BLaER1 treated with 17β-estradiol and CSF1 and Interleukin-3, amounts not matched to agents 10 nM and 100 nM (cell line): Measurements from ENCODE around the gene DSTN.

Experiments
- H3K27ac ChIP-seq, 11 experiments: shearing (Covaris generic); formaldehyde crosslinking; 2 replicates each; pipeline ENCODE4 v1.8.1; 2022
- H3K27me3 ChIP-seq, 11 experiments: shearing (Covaris generic); formaldehyde crosslinking; 2 replicates each; pipeline ENCODE4 v1.8.1; 2022
- H3K36me3 ChIP-seq, 11 experiments: shearing (Covaris generic); formaldehyde crosslinking; 2 replicates each; pipeline ENCODE4 v1.8.1; 2022
- H3K4me1 ChIP-seq, 10 experiments: shearing (Covaris generic); formaldehyde crosslinking; 2 replicates each; pipeline ENCODE4 v1.8.1; 2022
- H3K4me2 ChIP-seq, 11 experiments: shearing (Covaris generic); formaldehyde crosslinking; 2 replicates each; pipeline ENCODE4 v1.8.1; 2022
- H3K4me3 ChIP-seq, 10 experiments: shearing (Covaris generic); formaldehyde crosslinking; 2 replicates each; pipeline ENCODE4 v1.8.1; 2022
- H3K9ac ChIP-seq, 11 experiments: shearing (Covaris generic); formaldehyde crosslinking; 2 replicates each; pipeline ENCODE4 v1.8.1; 2022
- H3K9me3 ChIP-seq, 11 experiments: shearing (Covaris generic); formaldehyde crosslinking; replicated peaks in 1 of 11; 2 replicates each; pipeline ENCODE4 v1.8.1; 2022
- H4K20me1 ChIP-seq, 11 experiments: shearing (Covaris generic); formaldehyde crosslinking; 2 replicates each; pipeline ENCODE4 v1.8.1; 2022
- Cebpa-rat ChIP-seq, 11 experiments: shearing (Covaris generic); IDR thresholded peaks; 2 replicates each; pipeline ENCODE4 v1.8.1; 2022

Gene DSTN

DNA sequence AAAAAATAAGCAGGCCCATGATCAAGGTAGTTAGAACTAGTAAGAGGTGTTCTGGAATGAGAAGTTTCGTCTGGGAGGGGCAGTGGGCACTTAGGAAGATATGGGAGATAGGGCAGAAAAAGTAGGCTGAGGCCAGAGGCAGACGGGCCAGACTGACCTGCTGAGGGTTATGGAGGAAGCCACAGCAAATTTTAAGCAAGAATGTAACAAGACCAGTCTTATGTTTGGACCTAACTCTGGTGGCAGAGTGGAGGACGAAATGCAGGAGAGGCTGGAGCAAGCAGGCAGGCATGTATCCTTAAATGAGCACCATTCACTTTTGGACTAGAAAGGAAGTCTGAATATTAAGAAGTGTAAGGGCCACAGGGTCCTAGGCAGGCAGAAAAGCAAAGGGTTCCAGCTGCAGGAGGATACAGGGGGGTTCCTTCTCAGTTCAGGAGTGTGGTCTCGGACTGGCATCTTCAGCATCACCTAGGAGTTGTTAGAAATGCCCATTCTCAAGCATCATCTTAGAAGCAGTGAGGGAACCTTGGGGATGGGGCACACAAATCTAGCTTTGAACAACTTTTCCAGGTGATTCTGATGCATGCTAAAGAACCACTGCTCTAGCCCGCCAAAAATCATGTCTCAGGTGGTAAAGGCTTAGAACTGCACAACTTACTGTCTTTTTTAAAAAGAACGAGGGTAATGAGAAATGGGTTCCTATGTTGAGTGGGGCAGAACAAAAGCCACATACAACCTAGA, 1.7 kb upstream of the DSTN start:
- H3K4me2 ChIP-seq: peak overlapping the region in 3 of 11 experiments; percentile 83 to 98 (median 90); a peak in 5 of 22 replicates
- peaks cover 0 to 8% (median 0%) of the 10 kb centered on the region in 11 experiments; a peak in 1 of 22 replicates for H3K9me3 ChIP-seq
- no peak overlapping the region for H3K27ac ChIP-seq
- H3K9ac ChIP-seq: no peak overlapping the region
- peaks cover 19 to 49% (median 45%) of the 10 kb centered on the region in 11 experiments for H3K27me3 ChIP-seq
- H4K20me1 ChIP-seq: peaks cover 0 to 28% (median 24%) of the 10 kb centered on the region in 11 experiments; a peak in 13 of 22 replicates
- peak overlapping the region in 3 of 10 experiments; percentile 84 to 87 (median 86); a peak in 3 of 20 replicates for H3K4me3 ChIP-seq
- H3K36me3 ChIP-seq: no peaks in the 10 kb centered on the region
- peaks cover 11 to 31% (median 25%) of the 10 kb centered on the region in 10 experiments for H3K4me1 ChIP-seq
- TF ChIP-seq Cebpa-rat (IDR thresholded peaks at IDR 0.05): no peak

DNA sequence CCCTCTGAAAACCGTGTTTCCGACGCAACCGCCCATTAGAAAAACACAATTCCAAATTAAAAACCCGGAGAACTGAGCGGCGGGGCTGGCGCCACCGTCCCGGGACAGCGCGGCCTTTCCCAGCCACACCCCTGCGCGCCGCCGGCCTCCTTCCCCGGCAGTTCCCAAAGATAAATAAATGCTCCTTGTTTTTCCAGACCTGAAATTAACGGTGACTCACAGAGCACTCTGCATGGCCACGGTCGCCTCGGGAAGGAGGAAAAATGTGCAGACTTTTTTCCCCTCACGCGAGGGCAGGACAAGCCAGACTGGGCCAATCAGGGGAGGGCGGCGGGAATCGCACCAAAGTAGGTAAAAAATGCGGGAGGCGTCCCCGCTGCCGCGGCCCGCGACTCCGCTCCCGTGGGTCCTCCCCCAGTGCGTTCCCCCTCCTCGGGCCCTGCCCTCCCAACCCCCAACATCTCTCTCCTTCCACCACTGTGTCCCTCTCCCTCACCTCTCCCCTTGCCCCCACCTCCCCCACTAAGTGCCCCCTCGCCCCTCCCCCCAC, 828 bp upstream of the DSTN start:
- TF ChIP-seq Cebpa-rat (IDR thresholded peaks at IDR 0.05): no peak
- peak overlapping the region; percentile 60 to 98 (median 90) for H3K4me2 ChIP-seq

DNA sequence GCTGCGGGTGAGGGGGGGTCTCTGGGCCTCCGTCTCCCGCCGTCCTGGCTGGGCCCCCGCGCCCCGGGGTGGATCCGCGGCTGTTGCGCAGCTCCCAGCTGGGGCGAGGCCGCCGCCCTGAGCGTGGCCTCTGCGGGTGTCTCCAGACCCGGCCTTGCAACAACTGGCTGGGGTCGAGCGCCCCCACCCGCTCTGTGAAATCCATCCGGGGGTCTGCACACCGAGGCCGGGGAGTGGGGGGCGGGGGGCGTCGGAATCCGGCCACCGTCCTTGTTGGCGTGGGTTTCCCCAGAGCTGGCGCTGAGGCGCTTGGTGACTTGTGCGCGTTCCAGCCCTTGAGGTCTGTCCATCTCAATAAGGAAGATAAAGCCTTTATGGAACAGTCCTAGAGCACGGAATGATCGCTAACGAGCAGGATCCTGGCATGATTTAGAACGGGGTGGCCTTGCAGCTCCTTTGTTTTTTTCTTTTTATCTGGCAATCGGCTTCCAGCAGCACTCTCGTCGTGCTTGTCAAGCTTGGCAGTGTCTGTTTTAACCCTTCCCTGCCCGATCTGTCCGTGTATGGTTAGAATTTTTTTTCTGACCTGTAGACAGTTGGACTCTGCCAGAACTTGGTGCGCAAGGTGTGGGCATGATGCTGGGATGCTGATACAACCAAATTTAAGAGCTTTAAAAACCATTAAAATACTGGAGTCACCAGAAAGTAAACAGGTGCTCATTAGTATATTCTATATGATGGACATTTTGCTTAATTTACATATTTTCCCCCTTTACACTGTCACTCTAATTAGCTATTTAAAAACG, 675 bp downstream of the DSTN start:
- peaks cover 19 to 49% (median 45%) of the 10 kb centered on the region in 11 experiments for H3K27me3 ChIP-seq
- no peak for TF ChIP-seq Cebpa-rat (IDR thresholded peaks at IDR 0.05)
- H3K4me3 ChIP-seq: peak overlapping the region; percentile 83 to 99 (median 88)
- no peaks in the 10 kb centered on the region for H3K36me3 ChIP-seq
- H4K20me1 ChIP-seq: peaks cover 0 to 49% (median 33%) of the 10 kb centered on the region in 11 experiments; a peak in 14 of 22 replicates
- H3K27ac ChIP-seq: peak overlapping the region; percentile 26 to 79 (median 68)
- H3K9ac ChIP-seq: peak overlapping the region; percentile 73 to 89 (median 83)
- H3K4me2 ChIP-seq: peak overlapping the region; percentile 81 to 98 (median 92)
- peaks cover 0 to 8% (median 0%) of the 10 kb centered on the region in 11 experiments; a peak in 1 of 22 replicates for H3K9me3 ChIP-seq
- peaks cover 11 to 39% (median 27%) of the 10 kb centered on the region in 10 experiments for H3K4me1 ChIP-seq

More for the DNA sequence above, 828 bp upstream of the DSTN start:
- Histone ChIP-seq H3K36me3 (no peaks in the 10 kb centered on the region), H3K27ac (no peak overlapping the region), H3K9me3 (peaks cover 0 to 8% (median 0%) of the 10 kb centered on the region in 11 experiments; a peak in 1 of 22 replicates), H4K20me1 (peaks cover 0 to 34% (median 32%) of the 10 kb centered on the region in 11 experiments; a peak in 14 of 22 replicates), H3K9ac (peak overlapping the region in 1 of 11 experiments; percentile 17; a peak in 1 of 22 replicates), H3K27me3 (peaks cover 19 to 49% (median 45%) of the 10 kb centered on the region in 11 experiments), H3K4me3 (peak overlapping the region; percentile 33 to 99 (median 85); a peak in 19 of 20 replicates), H3K4me1 (peaks cover 11 to 37% (median 27%) of the 10 kb centered on the region in 10 experiments)

DNA sequence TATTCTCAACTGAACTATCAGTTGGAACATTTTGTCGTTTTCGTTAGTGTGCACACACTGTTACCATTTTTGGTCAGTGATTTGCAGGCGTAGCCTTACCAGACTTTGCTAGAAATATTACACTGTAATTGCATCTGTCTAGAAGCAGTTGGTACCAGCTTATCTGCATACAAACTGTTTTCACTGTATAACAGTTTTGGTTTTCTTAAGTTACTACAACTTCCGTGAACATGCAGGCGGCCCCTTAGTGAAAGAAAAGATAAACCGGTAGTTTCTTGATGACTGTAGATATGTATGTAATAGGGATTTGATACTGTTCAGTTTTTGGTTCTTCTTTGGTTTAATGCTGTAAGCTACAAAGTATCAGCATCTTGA, 1.3 kb downstream of the DSTN start:
- Histone ChIP-seq H3K4me1 (peaks cover 11 to 39% (median 27%) of the 10 kb centered on the region in 10 experiments), H3K9me3 (peaks cover 0 to 7% (median 0%) of the 10 kb centered on the region in 11 experiments; a peak in 1 of 22 replicates), H3K27me3 (peaks cover 19 to 49% (median 45%) of the 10 kb centered on the region in 11 experiments), H3K4me2 (peak overlapping the region; percentile 81 to 98 (median 92)), H4K20me1 (peaks cover 0 to 55% (median 33%) of the 10 kb centered on the region in 11 experiments; a peak in 14 of 22 replicates), H3K27ac (no peak overlapping the region), H3K9ac (peak overlapping the region in 8 of 11 experiments; percentile 80 to 89 (median 84); a peak in 10 of 22 replicates), H3K36me3 (no peaks in the 10 kb centered on the region; a peak in 1 of 22 replicates), H3K4me3 (peak overlapping the region; percentile 83 to 99 (median 88))
- TF ChIP-seq Cebpa-rat (IDR thresholded peaks at IDR 0.05): no peak

DNA sequence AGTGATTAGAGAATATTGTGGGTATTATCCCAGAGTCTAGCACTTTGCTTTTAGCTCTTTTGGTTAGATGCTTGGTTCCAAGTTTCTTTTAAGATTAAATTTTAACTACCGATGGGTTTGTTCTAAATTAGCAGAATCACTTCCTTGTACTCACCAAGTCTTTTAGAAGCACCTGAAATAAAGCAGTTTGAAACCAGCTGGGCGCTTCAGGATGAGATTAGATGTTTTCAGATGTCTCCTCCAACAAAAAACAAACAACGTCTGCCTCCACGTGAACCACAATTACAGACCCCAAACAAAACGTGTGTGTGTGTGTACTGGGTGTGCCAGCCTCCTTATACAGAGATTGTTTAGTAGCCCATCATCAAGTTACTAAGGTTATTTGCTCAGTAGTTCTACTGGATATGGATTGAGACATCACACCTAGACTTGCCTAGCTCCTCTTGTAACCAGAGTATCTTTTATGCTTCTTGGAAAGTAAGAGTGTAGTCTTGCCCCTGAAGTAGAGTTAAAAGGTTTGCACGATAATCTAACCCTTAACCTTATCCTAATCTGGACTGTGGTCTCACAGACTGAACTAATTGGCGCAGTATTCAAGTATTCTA, 2.3 kb downstream of the DSTN start:
- no peaks in the 10 kb centered on the region; a peak in 1 of 22 replicates for H3K36me3 ChIP-seq
- H4K20me1 ChIP-seq: peaks cover 0 to 65% (median 34%) of the 10 kb centered on the region in 11 experiments; a peak in 14 of 22 replicates
- TF ChIP-seq Cebpa-rat (IDR thresholded peaks at IDR 0.05): no peak
- H3K9me3 ChIP-seq: no peaks in the 10 kb centered on the region
- no peak overlapping the region for H3K27ac ChIP-seq
- peak overlapping the region; percentile 81 to 98 (median 92); a peak in 21 of 22 replicates for H3K4me2 ChIP-seq
- H3K4me3 ChIP-seq: no peak overlapping the region
- 0 out of 22 replicates have a peak overlapping the region, but pooled peaks of 1 of the 11 experiments have one; percentile 3 for H3K9ac ChIP-seq
- peaks cover 11 to 39% (median 27%) of the 10 kb centered on the region in 10 experiments for H3K4me1 ChIP-seq
- H3K27me3 ChIP-seq: peaks cover 19 to 47% (median 43%) of the 10 kb centered on the region in 11 experiments

DNA sequence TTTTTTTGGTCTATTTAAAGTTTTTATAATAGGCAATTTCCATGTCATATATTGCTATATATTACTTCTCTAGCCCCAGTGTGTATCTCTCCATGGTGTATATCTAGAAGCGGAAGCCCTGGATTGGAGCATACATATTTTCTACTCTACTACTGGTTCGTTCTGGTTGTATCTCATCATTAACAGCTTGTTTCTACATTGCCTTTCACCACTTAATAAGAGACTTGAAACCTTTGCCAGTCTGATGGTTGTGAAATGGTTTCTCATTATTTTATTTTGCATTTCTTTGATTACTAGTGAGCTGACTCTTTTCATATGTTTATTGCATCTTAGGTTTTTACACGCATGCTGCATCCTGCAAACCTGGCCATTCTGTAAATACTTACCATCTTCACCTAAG, 3.6 kb downstream of the DSTN start:
- Histone ChIP-seq H3K9me3 (no peaks in the 10 kb centered on the region), H3K4me2 (peak overlapping the region in 6 of 11 experiments; percentile 14 to 92 (median 57); a peak in 7 of 22 replicates), H3K4me3 (no peak overlapping the region), H3K27ac (no peak overlapping the region), H3K27me3 (peaks cover 12 to 33% (median 29%) of the 10 kb centered on the region in 11 experiments), H3K4me1 (peaks cover 11 to 39% (median 27%) of the 10 kb centered on the region in 10 experiments), H3K36me3 (no peaks in the 10 kb centered on the region; a peak in 1 of 22 replicates), H3K9ac (no peak overlapping the region), H4K20me1 (peaks cover 0 to 77% (median 34%) of the 10 kb centered on the region in 11 experiments; a peak in 14 of 22 replicates)
- TF ChIP-seq Cebpa-rat (IDR thresholded peaks at IDR 0.05): no peak

DNA sequence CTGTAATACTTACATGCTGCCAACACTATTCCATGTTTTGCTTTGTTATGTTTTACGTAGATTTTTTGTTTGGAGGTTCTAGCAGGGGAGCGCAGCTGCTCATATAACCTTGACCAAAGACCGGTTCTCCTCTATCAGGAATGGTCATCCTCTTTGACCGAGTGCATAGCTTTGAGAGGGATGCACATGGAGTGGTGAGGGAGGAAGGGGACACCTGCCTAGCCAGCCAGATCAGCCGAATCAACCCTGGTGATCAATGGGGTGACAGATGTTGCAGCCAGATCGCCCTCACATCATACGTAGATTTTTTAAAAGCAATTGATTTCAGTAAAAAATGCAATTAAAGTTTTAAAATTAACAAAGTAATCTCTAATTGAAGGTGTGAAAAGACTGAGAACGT, 6.3 kb downstream of the DSTN start:
- Histone ChIP-seq H3K4me2 (no peak overlapping the region), H3K4me3 (no peak overlapping the region), H4K20me1 (peaks cover 0 to 97% (median 29%) of the 10 kb centered on the region in 11 experiments; a peak in 14 of 22 replicates), H3K36me3 (peaks cover 0 to 4% (median 0%) of the 10 kb centered on the region in 11 experiments; a peak in 2 of 22 replicates), H3K9ac (no peak overlapping the region), H3K27ac (no peak overlapping the region), H3K27me3 (peaks cover 4 to 19% (median 11%) of the 10 kb centered on the region in 11 experiments; a peak in 10 of 22 replicates), H3K4me1 (peaks cover under 1 to 26% (median 17%) of the 10 kb centered on the region in 10 experiments; a peak in 17 of 20 replicates), H3K9me3 (peaks cover 0 to 4% (median 0%) of the 10 kb centered on the region in 11 experiments; a peak in 1 of 22 replicates)
- no peak for TF ChIP-seq Cebpa-rat (IDR thresholded peaks at IDR 0.05)
